Stomach (tissue), 4 donors: ENCODE data around the gene CENPH.

Source experiments
- CTCF ChIP-seq, 7 experiments: fragments of 450-650 bp in 4 of 7; fragments of 200-600 bp in 3 of 7; sonication (generic) in 3 of 7; IDR thresholded peaks; one replicate each; pipeline ENCODE4 v1.5.1; 2016 to 2019; ENCODE audit warnings: antibody characterized with exemption in 7 of 7, control low read depth in 2 of 7, mild to moderate bottlenecking in 1 of 7
- POLR2A ChIP-seq, 4 donors: fragments of 450-650 bp; IDR thresholded peaks; one replicate each; pipeline ENCODE4 v1.6.1; 2016; ENCODE audit warnings: antibody characterized with exemption in 4 of 4, control low read depth in 2 of 4, mild to moderate bottlenecking in 1 of 4, moderate library complexity in 1 of 4
- POLR2AphosphoS5 ChIP-seq, 3 donors: sonication (generic); formaldehyde crosslinking; IDR thresholded peaks; one replicate each; pipeline ENCODE4 v1.6.1; 2016; ENCODE audit warnings: antibody characterized with exemption in 3 of 3

GRCh38 chr5:69252437-69252836 lies 63.1 kb downstream of the CENPH start:
- TF ChIP-seq CTCF (IDR thresholded peaks at IDR 0.05) (no peak), POLR2A (IDR thresholded peaks at IDR 0.05) (no peak), POLR2AphosphoS5 (IDR thresholded peaks at IDR 0.05) (no peak)
